ENCODE measurements around the gene TTC17. TPM values are rescaled to one million over a fixed set of nuclear protein-coding genes. Genes with fewer than 3 reads are reported as not detected.

TTC17 gene
- total and polyA plus RNA-seq, 9 of the 15 experiments (the other 6 are each of a cell fraction or from before 2014, with no cell fraction given): 19.7 to 99.1 (median 53.3) TPM

DNA sequence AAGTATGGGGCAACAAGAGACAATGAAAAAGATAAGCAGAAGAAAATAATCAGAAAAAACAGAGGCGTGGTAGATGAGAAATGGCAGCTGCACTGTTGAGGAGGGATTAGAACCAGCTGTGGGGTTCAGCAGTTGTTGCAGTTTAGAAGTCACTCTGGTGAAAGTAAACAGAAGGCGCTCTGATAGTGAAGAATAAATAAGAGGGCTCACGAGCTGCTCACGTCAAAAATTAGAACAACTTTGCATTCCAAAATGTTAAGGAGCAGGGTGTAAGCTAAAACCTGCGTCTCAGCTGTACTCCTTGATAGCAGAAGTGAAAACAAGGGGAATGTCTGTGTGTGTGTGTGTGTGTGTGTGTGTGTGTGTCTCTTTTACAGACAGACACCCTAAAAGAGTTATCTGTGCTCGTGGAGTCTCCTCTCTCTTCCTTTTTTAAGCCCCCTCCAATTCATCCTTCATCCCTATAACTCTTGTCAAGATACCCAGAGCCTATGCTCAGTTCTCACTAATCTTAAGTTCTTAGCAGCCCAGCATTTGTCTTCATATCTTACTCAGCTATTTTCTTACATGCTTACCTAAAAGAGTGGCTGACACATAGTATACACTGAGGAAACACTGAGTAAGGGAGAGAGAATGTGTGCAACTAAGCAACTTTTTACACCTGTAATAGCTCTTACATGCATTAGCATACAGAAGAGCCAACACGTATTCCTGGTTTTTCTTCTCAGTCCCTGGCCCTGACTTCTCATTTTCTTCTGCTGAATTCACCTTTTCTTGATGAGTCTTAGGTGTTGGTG lies 8.9 kb downstream of the TTC17 start (continued):
- TF ChIP-seq RERE (CRISPR knock-in tag; IDR thresholded peaks at IDR 0.05; ENCODE audit: borderline replicate concordance) (no peak), ESRRB (CRISPR knock-in tag; IDR thresholded peaks at IDR 0.05; ENCODE audit: borderline replicate concordance) (no peak), PHTF2 (CRISPR knock-in tag; IDR thresholded peaks at IDR 0.05) (no peak), PHB2 (IDR thresholded peaks at IDR 0.05; ENCODE audit: low read depth) (no peak), ARID1B (IDR thresholded peaks at IDR 0.05) (peak; percentile 31; the same call in 1 of the 2 replicates), PRMT5 (CRISPR knock-in tag; IDR thresholded peaks at IDR 0.05) (no peak), ATF7 (IDR thresholded peaks at IDR 0.05) (no peak), RB1 (IDR thresholded peaks at IDR 0.05; ENCODE audit: low read depth) (no peak), ZNF766 (CRISPR knock-in tag; conservative IDR thresholded peaks at IDR 0.05) (no peak)
- TF ChIP-seq, protein P1, sequence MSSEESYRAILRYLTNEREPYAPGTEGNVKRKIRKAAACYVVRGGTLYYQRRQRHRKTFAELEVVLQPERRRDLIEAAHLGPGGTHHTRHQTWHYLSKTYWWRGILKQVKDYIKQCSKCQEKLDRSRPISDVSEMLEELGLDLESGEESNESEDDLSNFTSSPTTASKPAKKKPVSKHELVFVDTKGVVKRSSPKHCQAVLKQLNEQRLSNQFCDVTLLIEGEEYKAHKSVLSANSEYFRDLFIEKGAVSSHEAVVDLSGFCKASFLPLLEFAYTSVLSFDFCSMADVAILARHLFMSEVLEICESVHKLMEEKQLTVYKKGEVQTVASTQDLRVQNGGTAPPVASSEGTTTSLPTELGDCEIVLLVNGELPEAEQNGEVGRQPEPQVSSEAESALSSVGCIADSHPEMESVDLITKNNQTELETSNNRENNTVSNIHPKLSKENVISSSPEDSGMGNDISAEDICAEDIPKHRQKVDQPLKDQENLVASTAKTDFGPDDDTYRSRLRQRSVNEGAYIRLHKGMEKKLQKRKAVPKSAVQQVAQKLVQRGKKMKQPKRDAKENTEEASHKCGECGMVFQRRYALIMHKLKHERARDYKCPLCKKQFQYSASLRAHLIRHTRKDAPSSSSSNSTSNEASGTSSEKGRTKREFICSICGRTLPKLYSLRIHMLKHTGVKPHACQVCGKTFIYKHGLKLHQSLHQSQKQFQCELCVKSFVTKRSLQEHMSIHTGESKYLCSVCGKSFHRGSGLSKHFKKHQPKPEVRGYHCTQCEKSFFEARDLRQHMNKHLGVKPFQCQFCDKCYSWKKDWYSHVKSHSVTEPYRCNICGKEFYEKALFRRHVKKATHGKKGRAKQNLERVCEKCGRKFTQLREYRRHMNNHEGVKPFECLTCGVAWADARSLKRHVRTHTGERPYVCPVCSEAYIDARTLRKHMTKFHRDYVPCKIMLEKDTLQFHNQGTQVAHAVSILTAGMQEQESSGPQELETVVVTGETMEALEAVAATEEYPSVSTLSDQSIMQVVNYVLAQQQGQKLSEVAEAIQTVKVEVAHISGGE (CRISPR knock-in tag; IDR thresholded peaks at IDR 0.05): 0 out of 6 replicates have a peak, but pooled peaks of 1 of the 3 experiments have one; percentile 24
- TF ChIP-seq, protein P2, sequence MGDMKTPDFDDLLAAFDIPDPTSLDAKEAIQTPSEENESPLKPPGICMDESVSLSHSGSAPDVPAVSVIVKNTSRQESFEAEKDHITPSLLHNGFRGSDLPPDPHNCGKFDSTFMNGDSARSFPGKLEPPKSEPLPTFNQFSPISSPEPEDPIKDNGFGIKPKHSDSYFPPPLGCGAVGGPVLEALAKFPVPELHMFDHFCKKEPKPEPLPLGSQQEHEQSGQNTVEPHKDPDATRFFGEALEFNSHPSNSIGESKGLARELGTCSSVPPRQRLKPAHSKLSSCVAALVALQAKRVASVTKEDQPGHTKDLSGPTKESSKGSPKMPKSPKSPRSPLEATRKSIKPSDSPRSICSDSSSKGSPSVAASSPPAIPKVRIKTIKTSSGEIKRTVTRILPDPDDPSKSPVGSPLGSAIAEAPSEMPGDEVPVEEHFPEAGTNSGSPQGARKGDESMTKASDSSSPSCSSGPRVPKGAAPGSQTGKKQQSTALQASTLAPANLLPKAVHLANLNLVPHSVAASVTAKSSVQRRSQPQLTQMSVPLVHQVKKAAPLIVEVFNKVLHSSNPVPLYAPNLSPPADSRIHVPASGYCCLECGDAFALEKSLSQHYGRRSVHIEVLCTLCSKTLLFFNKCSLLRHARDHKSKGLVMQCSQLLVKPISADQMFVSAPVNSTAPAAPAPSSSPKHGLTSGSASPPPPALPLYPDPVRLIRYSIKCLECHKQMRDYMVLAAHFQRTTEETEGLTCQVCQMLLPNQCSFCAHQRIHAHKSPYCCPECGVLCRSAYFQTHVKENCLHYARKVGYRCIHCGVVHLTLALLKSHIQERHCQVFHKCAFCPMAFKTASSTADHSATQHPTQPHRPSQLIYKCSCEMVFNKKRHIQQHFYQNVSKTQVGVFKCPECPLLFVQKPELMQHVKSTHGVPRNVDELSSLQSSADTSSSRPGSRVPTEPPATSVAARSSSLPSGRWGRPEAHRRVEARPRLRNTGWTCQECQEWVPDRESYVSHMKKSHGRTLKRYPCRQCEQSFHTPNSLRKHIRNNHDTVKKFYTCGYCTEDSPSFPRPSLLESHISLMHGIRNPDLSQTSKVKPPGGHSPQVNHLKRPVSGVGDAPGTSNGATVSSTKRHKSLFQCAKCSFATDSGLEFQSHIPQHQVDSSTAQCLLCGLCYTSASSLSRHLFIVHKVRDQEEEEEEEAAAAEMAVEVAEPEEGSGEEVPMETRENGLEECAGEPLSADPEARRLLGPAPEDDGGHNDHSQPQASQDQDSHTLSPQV (IDR thresholded peaks at IDR 0.05): no peak

Measured in K562 (cell line).